ENCODE measurements around the gene BAIAP2.

- TF ChIP-seq, protein P1, sequence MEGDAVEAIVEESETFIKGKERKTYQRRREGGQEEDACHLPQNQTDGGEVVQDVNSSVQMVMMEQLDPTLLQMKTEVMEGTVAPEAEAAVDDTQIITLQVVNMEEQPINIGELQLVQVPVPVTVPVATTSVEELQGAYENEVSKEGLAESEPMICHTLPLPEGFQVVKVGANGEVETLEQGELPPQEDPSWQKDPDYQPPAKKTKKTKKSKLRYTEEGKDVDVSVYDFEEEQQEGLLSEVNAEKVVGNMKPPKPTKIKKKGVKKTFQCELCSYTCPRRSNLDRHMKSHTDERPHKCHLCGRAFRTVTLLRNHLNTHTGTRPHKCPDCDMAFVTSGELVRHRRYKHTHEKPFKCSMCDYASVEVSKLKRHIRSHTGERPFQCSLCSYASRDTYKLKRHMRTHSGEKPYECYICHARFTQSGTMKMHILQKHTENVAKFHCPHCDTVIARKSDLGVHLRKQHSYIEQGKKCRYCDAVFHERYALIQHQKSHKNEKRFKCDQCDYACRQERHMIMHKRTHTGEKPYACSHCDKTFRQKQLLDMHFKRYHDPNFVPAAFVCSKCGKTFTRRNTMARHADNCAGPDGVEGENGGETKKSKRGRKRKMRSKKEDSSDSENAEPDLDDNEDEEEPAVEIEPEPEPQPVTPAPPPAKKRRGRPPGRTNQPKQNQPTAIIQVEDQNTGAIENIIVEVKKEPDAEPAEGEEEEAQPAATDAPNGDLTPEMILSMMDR (IDR thresholded peaks at IDR 0.05; ENCODE audit: insufficient read depth, low read depth, low read length) = no peak
- TF ChIP-seq EZH2 (IDR thresholded peaks at IDR 0.05; ENCODE audit: insufficient read depth, low read length) = no peak
Observed at GRCh38 chr17:81048827-81049371, 13.9 kb downstream of the BAIAP2 start.
